Cardiac muscle cell (in vitro differentiated cells and primary cell): ENCODE data around the gene CCT8. TPM values are rescaled to one million over a fixed set of nuclear protein-coding genes. Genes with fewer than 3 reads are reported as not detected.

Source experiments
- DNase-seq, 2 donors: peaks; one replicate each; pipeline versions ENCODE4 v3.0.0 to v3.0.0-alpha.2; 2010 to 2017; ENCODE audit warnings: low read depth in 1 of 2, low spot score in 1 of 2
- H3K27ac ChIP-seq: fragments of 200-600 bp; sonication (generic); 2 replicates; pipeline ENCODE4 v1.5.1; 2016
- H3K27me3 ChIP-seq: fragments of 200-600 bp; sonication (generic); 2 replicates; pipeline ENCODE4 v1.6.0; 2016; ENCODE audit warnings: control low read depth
- H3K36me3 ChIP-seq: fragments of 200-600 bp; sonication (generic); 2 replicates; pipeline ENCODE4 v1.5.1; 2016; ENCODE audit warnings: control low read depth
- H3K4me1 ChIP-seq: fragments of 200-600 bp; sonication (generic); 2 replicates; pipeline ENCODE4 v1.8.1; 2017; ENCODE audit warnings: low read depth, mild to moderate bottlenecking, mixed run types
- H3K4me3 ChIP-seq: fragments of 200-600 bp; sonication (generic); 2 replicates; pipeline ENCODE4 v1.5.1; 2016; ENCODE audit warnings: mild to moderate bottlenecking
- H3K9me3 ChIP-seq: fragments of 200-600 bp; sonication (generic); 2 replicates; pipeline ENCODE4 v1.5.1; 2017; ENCODE audit warnings: low read depth, mild to moderate bottlenecking, control low read depth
- polyA plus RNA-seq: library from polyadenylated mRNA; unstranded; fragments of >200 nt; fragmentation: Nextera tagmentation; extraction: Ambion mirVana; gene quantifications from 2 replicates; pipeline ENCODE4 v1.2.1, GENCODE V29; 2016
- total RNA-seq: library from RNA; depleted of rRNA; stranded (reverse); fragments of >200 nt; gene quantifications from 2 replicates; pipeline ENCODE4 v1.2.3, GENCODE V29; 2016
- TF ChIP-seq, protein P1 (sequence below): IDR thresholded peaks from 2 replicates; pipeline ENCODE4 v1.5.1; 2012; ENCODE audit warnings: low read depth, mild to moderate bottlenecking, low read length

The CCT8 gene, protein sequence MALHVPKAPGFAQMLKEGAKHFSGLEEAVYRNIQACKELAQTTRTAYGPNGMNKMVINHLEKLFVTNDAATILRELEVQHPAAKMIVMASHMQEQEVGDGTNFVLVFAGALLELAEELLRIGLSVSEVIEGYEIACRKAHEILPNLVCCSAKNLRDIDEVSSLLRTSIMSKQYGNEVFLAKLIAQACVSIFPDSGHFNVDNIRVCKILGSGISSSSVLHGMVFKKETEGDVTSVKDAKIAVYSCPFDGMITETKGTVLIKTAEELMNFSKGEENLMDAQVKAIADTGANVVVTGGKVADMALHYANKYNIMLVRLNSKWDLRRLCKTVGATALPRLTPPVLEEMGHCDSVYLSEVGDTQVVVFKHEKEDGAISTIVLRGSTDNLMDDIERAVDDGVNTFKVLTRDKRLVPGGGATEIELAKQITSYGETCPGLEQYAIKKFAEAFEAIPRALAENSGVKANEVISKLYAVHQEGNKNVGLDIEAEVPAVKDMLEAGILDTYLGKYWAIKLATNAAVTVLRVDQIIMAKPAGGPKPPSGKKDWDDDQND
- total RNA-seq, result 147 and 160 TPM in 2 replicates
- polyA plus RNA-seq, result 198 and 216 TPM in 2 replicates

DNA sequence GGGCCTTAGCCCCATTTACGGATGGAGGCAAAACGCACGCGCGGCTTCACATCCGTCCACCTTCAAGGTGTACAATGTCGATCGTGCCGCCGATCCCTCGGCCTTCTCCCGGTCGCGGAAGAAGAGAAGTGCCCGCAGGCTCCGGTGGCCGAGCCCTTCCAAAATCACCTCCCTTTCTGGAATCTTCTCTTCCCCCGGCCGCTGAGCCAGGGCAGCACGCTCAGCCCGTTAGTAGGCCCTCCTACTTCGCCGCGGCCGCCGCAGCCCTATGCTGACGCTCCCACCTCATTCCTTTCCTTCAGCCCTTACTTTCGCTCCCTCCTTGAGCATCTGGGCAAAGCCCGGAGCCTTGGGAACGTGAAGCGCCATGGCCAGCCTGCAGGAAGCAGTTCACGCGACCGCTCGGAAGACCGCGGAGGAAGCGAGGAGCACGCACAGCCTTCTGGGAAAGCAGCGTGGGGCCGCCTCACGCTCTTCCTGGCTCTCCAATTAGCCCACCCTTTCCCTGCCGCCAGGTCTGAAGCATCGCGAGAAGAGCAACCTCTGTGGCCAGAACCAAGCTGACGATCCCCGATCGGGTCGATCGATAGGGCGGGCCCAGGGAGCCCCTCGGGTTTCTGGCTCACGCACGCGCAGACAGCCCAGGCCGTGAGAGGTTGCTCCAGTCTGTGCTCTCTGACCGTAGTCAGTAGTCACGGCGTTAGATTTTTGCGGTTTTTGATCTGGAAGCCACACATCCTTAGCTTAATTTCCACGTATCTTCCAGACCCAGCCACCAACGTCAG lies at the start of gene CCT8:
Gene CCT8 (minus strand): TSS at position 427 of the 785 bp plus-strand sequence. CDS start 58 bp downstream, at position 369.
- peaks cover 15% of the 10 kb centered on the region for H3K36me3 ChIP-seq
- H3K4me1 ChIP-seq, result peaks cover 11% of the 10 kb centered on the region
- DNase-seq, result peak; percentile 100
- H3K27ac ChIP-seq, result peak within 1 kb of the TSS; percentile 93
- H3K9me3 ChIP-seq, result no peaks in the 10 kb centered on the region
- peak within 1 kb of the TSS; percentile 72 for H3K4me3 ChIP-seq
- no peaks in the 10 kb centered on the region for H3K27me3 ChIP-seq
- TF ChIP-seq, protein P1, sequence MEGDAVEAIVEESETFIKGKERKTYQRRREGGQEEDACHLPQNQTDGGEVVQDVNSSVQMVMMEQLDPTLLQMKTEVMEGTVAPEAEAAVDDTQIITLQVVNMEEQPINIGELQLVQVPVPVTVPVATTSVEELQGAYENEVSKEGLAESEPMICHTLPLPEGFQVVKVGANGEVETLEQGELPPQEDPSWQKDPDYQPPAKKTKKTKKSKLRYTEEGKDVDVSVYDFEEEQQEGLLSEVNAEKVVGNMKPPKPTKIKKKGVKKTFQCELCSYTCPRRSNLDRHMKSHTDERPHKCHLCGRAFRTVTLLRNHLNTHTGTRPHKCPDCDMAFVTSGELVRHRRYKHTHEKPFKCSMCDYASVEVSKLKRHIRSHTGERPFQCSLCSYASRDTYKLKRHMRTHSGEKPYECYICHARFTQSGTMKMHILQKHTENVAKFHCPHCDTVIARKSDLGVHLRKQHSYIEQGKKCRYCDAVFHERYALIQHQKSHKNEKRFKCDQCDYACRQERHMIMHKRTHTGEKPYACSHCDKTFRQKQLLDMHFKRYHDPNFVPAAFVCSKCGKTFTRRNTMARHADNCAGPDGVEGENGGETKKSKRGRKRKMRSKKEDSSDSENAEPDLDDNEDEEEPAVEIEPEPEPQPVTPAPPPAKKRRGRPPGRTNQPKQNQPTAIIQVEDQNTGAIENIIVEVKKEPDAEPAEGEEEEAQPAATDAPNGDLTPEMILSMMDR, result no peak

DNA sequence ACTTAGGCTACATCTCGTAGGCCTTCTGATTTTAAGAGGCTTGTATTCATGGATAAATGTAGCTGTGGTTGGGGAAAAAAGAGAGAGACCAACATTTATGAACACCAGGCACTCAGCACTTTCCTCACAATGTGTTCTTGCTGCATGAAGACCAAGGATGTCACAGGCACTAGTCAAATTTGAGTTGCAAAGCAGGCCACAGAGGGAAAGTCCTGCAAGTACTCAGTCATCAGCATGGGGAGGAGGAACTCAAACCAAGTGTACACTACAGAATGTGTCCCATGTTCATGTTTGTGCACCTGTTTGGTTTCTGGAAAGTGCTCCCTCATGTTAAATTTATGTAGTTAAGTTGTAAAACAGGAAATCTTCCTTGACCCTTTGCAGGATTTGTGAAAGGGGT lies 48.3 kb upstream of the CCT8 start:
- Histone ChIP-seq H3K9me3 (no peaks in the 10 kb centered on the region), H3K27ac (no peak overlapping the region), H3K4me1 (no peaks in the 10 kb centered on the region), H3K27me3 (no peaks in the 10 kb centered on the region), H3K4me3 (no peak overlapping the region), H3K36me3 (no peaks in the 10 kb centered on the region)
- TF ChIP-seq, protein P1, result no peak
- DNase-seq, result no peak

DNA sequence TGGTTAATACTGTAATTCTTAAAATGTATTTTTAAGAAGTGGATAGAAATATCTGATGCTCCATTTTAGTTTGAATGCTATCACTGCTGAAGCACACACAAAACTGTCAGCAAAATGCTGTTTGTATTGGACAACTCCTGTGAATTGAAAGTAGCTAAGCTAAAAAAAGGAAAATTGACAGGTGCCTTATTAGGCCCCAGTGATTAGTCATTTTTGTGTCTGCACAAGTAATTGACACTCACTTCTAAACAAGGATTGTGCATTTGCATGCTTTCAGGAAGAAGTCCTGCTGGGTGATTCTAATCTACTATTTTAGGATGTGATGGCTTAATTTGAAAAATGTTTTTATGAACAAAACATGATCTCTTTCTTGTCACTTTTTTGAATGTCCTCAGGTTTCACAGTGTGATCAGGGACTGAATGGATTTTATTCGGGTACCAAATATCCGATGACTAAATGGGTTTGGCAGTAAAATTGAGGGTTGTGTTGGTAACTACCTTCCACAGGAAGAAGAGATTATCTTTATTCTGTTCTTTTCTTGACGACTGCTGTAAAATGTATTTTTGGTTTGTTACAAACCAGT lies 44.0 kb upstream of the CCT8 start:
- Histone ChIP-seq H3K4me3 (no peak overlapping the region), H3K36me3 (no peaks in the 10 kb centered on the region), H3K9me3 (no peaks in the 10 kb centered on the region), H3K27ac (no peak overlapping the region), H3K4me1 (no peaks in the 10 kb centered on the region), H3K27me3 (no peaks in the 10 kb centered on the region)
- no peak for DNase-seq
- TF ChIP-seq, protein P1, result no peak

DNA sequence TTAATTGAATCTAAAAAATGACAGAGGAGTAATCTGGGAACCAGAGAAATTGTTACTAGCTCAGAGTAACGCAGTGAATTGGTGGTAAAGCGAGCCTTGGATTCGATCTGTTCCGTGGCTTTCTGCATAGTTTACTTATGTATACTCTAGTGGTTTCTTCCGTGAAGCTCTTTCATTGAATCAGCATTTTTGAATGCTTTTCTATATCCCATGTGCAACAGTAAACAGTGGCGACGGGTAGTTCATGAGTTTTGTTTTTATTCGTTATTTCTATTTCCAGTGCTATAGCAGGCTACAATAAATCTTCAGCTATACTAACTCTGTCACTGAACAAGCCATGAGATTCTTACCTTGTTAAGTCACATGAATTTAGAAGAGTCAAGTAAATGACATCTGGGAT lies 42.5 kb upstream of the CCT8 start:
- DNase-seq, result no peak
- no peaks in the 10 kb centered on the region for H3K4me1 ChIP-seq
- H3K36me3 ChIP-seq, result no peaks in the 10 kb centered on the region
- H3K27ac ChIP-seq, result no peak overlapping the region
- no peak overlapping the region for H3K4me3 ChIP-seq
- H3K9me3 ChIP-seq, result no peaks in the 10 kb centered on the region
- H3K27me3 ChIP-seq, result no peaks in the 10 kb centered on the region
- TF ChIP-seq, protein P1, result no peak

DNA sequence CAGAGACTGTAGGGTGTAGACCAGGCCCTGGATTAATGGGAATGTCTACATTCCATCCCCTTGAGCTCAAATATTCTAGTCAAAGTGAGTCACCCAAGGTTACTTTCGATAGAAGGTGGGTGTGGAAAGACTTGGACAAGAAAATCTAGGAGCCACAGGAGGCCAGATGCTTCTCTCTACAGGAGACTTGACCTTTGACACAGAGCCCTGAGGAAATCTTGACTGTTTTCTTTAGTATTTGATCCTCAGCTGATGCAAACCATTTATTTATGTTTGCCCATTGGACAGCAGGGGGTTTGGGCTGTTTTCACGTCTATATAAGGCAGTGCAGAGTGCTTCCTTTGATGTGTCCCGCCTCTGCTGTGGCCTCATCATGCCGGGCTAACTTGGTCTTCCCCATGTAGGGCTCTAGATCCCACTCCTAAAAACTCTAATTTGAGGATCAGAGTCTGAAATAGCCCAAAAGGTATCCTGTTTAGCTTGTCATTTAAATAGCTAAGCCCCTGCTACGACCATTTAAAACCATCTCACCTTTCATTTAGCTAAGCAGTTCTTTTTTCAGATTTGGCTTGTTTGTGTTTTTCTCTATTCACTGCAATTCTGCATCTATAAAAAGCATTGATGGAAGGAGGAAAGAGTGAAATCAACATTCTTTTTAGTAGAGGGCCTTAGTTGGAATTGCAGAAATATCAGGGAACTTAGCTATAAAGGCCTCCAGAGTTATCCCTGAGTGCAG lies 41.5 kb upstream of the CCT8 start:
- Histone ChIP-seq H3K4me3 (no peak overlapping the region), H3K4me1 (no peaks in the 10 kb centered on the region), H3K36me3 (no peaks in the 10 kb centered on the region), H3K27me3 (no peaks in the 10 kb centered on the region), H3K9me3 (no peaks in the 10 kb centered on the region), H3K27ac (no peak overlapping the region)
- TF ChIP-seq, protein P1, result no peak
- DNase-seq, result no peak
